Measurements from ENCODE around the gene LOXL1. TPM values are rescaled to one million over a fixed set of nuclear protein-coding genes. Genes with fewer than 3 reads are reported as not detected.

Gene LOXL1
- total and polyA plus RNA-seq, 2 of the 4 experiments (the other 2 are of a cell fraction): 148 to 332 TPM

GRCh38 chr15:73927476-73928240, 1.4 kb downstream of the LOXL1 start (continued):
- no peak for TF ChIP-seq USF2 (IDR thresholded peaks at IDR 0.05; ENCODE audit: low read depth, low read length)

- Histone ChIP-seq H2BK5ac (ENCODE audit: low read depth, low read length, poor library complexity, severe bottlenecking) (peak overlapping the region; percentile 71), H3K79me1 (ENCODE audit: low read depth in 1 of 2, low read length in 2 of 2) (peaks cover 41 to 83% of the 10 kb centered on the region in 2 experiments), H3K9me3 (ENCODE audit: control insufficient read depth, insufficient read depth, low read length) (no peaks in the 10 kb centered on the region), H4K20me1 (ENCODE audit: insufficient read depth, low read length) (peaks cover 47% of the 10 kb centered on the region), H3K9ac (ENCODE audit: low read depth, low read length) (peak overlapping the region; percentile 81), H3K23ac (ENCODE audit: low read depth, low read length) (peak overlapping the region; percentile 87; the same call in 1 of the 2 replicates), H3K4me3 (ENCODE audit: insufficient read depth, low read depth, low read length) (peak overlapping the region; percentile 73), H3K14ac (replicated peaks; ENCODE audit: low read depth, low read length) (peak overlapping the region; percentile 90), H3K4me2 (ENCODE audit: low read depth, low read length) (peak overlapping the region; percentile 97), H3K4me1 (ENCODE audit: control insufficient read depth, insufficient read depth, low read length) (peaks cover 55% of the 10 kb centered on the region), H2AFZ (replicated peaks; ENCODE audit: low read length, poor library complexity) (peak overlapping the region; percentile 89), H2AK5ac (ENCODE audit: low read depth, low read length) (peak overlapping the region; percentile 93), H3K27me3 (ENCODE audit: control insufficient read depth, insufficient read depth, low read length) (no peaks in the 10 kb centered on the region), H3K56ac (ENCODE audit: extremely low read depth, insufficient read depth, low read length) (peak overlapping the region; percentile 50), H3K4ac (ENCODE audit: low read depth, low read length) (peak overlapping the region; percentile 86), H4K5ac (ENCODE audit: low read depth, low read length) (peak overlapping the region; percentile 36; the same call in 1 of the 2 replicates), H4K8ac (ENCODE audit: low read depth in 2 of 2, low read length in 2 of 2) (peak overlapping the region in 1 of 2 experiments; percentile 77; a peak in 3 of 4 replicates), H3K9me1 (ENCODE audit: insufficient read depth, low read length) (peaks cover 43% of the 10 kb centered on the region), H2BK15ac (ENCODE audit: low read depth, low read length) (no peak overlapping the region), H2BK120ac (ENCODE audit: low read depth, low read length) (peak overlapping the region; percentile 61), H2BK20ac (ENCODE audit: low read depth, low read length) (0 out of 2 replicates have a peak overlapping the region, but pooled peaks have one; percentile 37), H3K27ac (ENCODE audit: insufficient read depth, low read length) (peak overlapping the region; percentile 93), H3K18ac (ENCODE audit: low read depth, low read length) (peak overlapping the region; percentile 30; the same call in 1 of the 2 replicates), H2AK9ac (replicated peaks; ENCODE audit: low read depth, low read length, poor library complexity) (peak overlapping the region; percentile 99), H3K36me3 (ENCODE audit: control insufficient read depth, insufficient read depth, low read length) (peaks cover 9% of the 10 kb centered on the region), H4K91ac (ENCODE audit: insufficient read depth, low read depth, low read length) (peak overlapping the region; percentile 74; the same call in 1 of the 2 replicates)
- ATAC-seq (ENCODE audit: low read depth): no peak
- in situ Hi-C loops (cut with MboI; ENCODE audit: low sequenced_read_pairs): no loop called here
- 80% methylated on average over 1 of the region's 3 CpGs; no CpG with 5 or more reads in 1 of the 2 experiments for WGBS, 2 experiments (ENCODE audit: extremely low coverage in 2 of 2, insufficient read length in 1 of 2)
- CTCF ChIA-PET: interaction anchor here (0.6 to 1.3 kb wide), 2 partner anchors 8 to 139 kb away, joined by 3 to 6 read pairs; no protein-coding TSS in a partner anchor
- intact Hi-C loops (cut with micrococcal nuclease): no loop called here
- BruUV-seq (replicated peaks): no TSS peak
- no peak for DNase-seq
- POLR2A ChIA-PET (ENCODE audit: unreplicated experiment): no interaction called here
- dilution Hi-C loops (cut with HindIII; ENCODE audit: low sequenced_read_pairs, unreplicated experiment): no loop called here
- TF ChIP-seq BHLHE40 (IDR thresholded peaks at IDR 0.05; ENCODE audit: low read depth, low read length) (no peak), FOS (IDR thresholded peaks at IDR 0.05; ENCODE audit: low read depth, low read length) (no peak), POLR2A (IDR thresholded peaks at IDR 0.05; ENCODE audit: low read depth, low read length) (no peak), CTCF (conservative IDR thresholded peaks at IDR 0.05; ENCODE audit: low read depth, low read length) (no peak), RFX5 (IDR thresholded peaks at IDR 0.05; ENCODE audit: low read depth, low read length) (no peak), RAD21 (IDR thresholded peaks at IDR 0.05; ENCODE audit: low read length) (no peak), CHD1 (IDR thresholded peaks at IDR 0.05; ENCODE audit: low read depth, low read length) (no peak), SMC3 (IDR thresholded peaks at IDR 0.05; ENCODE audit: low read depth, low read length) (no peak), ELK1 (IDR thresholded peaks at IDR 0.05; ENCODE audit: borderline replicate concordance, low read depth, low read length) (no peak), MXI1 (IDR thresholded peaks at IDR 0.05; ENCODE audit: borderline replicate concordance, low read depth, low read length) (no peak), MAZ (IDR thresholded peaks at IDR 0.05; ENCODE audit: borderline replicate concordance, low read depth, low read length) (no peak)
Measured at GRCh38 chr15:73928241-73928579, 1.9 kb downstream of the LOXL1 start.
